ENCODE results near the gene GAL3ST2.
"Not testable (repeated sequence)": the region's sequence is repeated elsewhere in the genome, so short reads cannot be mapped to it uniquely, and the experiment has no call there.

The GAL3ST2 gene

DNA sequence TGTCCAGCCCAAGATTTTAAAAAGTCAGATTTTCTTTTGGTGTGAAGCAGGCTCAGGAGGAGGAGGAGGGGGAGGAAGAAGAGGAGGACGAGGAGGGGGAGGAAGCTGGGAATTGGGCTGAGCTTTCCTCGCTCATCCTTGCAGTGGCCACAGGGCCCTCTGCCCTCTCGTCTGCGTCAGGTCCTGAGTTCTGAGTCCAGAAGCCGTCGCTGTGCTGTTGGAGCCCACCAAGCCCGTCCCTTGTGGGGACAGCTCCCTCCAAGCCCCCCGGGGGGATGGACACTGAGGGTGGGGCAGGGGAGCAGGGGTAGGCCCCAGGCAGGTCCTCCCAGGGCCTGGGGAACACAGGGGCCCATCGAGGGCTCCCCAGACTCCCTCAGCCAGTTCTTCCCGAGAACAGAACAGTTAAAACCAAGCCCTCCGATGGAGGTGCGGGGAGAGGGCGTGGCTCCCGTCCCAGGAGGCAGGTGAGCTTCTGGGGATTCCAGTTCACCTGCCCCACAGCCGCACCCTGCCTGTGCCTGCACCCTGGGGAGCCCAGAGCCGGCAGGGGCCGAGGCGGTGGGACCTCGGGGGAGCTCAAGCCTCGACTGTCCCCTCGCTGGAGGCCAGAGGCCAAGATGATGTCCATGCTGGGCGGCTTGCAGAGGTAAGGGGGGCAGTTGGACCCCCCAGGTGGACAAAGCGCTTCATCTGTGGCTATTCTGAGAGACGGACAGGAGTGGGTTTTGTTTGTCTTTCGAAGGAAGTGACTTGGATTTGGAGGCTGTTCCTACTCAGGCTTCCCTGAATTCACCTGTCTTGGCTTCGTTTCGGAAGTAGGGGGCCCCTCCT is at the start of gene GAL3ST2:
GAL3ST2 (plus strand) TSS at position 487 of the 834 bp plus-strand sequence; CDS start at position 621, 134 bp downstream.
- no peak for DNase-seq (ENCODE audit: low spot score)

DNA sequence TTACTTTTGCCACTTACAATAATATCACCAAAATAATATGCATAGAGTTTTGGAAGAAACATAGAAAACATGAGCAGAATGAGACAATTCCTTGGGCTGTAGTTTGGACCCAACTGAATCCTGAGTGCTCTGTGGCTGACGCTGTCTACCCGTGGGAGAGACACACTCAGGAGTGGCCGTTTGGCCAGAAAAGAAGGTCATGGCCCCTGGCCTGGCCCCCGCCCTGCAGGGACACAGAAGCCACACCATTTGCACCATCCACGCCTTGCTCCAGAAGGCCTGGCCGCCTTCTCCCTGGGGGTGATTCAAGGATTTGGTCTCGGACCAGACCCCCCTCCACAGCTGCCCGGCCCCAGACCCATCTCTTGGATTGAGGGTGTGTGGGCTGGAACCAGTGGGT is 48.6 kb upstream of the GAL3ST2 start:
- no peak for DNase-seq (ENCODE audit: low spot score)

DNA sequence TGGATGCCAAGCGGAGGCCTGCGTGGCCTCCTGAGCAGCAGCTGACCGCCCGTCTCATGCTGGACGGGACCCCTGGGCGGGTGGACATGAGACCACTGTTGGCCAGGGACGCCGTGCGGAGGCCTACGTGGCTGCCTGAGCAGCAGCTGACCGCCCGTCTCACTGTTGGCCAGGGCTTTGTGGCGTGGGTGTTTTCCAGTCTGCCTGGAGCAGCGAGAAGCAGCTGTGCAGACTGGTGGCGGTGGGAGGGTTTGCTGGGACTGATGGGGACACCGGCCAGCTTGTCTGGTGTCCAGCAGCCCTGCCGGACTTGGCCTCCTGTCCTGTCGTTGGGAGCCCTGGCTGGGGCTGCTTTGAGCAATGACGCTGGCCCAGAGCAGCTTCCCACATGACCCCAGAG is 48.0 kb upstream of the GAL3ST2 start:
- DNase-seq (ENCODE audit: low spot score), result no peak

DNA sequence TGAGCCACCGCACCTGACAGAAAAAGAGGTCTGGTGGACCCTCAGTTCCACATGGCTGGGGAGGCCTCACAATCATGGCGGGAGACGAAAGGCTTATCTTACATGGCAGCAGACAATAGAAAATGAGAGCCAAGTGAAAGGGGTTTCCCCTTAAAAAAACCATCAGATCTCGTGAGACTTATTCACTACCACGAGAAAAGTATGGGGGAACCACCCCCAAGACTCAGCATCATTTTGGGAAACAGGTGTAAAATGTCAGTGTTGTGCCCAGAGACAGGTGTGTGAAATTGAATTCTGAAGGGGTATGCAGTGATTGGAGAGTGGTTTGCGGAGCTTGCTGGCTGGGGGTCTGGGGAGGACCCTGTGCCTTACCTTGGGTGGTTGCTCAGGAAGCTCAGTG is 46.8 kb upstream of the GAL3ST2 start:
- no peak for DNase-seq (ENCODE audit: low spot score)

DNA sequence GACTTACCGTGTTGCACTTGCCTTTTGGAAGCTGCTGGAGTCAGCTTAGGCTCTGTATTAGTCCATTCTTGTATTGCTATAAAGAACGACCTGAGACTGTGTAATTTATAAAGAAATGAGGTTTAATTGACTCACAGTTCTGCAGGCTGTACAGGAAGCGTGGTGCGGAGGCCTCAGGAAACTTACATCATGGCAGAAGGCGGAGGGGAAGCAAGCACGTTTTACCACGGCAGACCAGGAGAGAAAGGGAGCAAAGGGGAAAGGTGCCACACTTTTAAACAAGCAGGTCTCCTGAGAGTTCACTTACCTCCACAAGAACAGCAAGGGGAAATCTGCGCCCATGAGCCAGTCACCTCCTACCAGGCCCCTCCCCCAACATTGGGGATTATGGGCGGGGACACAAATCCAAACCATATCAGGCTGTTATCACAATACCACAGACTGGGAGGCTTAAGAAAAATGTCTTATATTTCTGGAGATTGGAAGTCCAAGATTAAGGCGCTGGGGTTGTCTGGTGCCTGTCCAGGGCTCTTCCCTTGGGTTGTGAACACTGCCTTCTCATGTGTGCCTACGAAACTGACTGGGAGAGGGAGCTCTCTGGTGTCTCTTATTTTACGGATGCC is 45.8 kb upstream of the GAL3ST2 start:
- no peak for DNase-seq (ENCODE audit: low spot score)

DNA sequence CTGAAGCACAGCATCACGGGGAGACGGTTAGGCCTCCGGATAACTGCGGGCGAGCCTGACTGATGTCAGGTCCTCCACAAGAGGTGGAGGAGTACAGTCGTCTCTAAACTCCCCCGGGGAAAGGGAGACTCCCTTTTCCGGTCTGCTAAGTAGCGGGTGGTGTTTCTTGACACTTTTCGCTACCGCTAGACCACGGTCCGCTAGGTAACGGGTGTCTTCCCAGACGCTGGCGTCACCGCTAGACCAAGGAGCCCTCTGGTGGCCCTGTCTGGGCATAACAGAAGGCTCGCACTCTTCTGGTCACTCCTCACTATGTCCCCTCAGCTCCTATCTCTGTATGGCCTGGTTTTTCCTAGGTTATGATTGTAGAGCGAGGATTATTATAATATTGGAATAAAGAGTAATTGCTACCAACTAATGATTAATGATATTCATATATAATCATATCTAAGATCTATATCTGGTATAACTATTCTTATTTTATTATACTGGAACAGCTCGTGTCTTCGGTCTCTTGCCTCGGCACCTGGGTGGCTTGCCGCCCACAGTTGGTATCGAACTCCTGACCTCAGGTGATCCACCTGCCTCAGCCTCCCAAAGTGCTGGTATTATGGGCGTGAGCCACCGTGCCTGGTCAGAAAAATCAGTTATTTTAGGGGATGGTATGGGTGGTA is 44.0 kb upstream of the GAL3ST2 start:
- DNase-seq (ENCODE audit: low spot score), result peak; percentile 73

DNA sequence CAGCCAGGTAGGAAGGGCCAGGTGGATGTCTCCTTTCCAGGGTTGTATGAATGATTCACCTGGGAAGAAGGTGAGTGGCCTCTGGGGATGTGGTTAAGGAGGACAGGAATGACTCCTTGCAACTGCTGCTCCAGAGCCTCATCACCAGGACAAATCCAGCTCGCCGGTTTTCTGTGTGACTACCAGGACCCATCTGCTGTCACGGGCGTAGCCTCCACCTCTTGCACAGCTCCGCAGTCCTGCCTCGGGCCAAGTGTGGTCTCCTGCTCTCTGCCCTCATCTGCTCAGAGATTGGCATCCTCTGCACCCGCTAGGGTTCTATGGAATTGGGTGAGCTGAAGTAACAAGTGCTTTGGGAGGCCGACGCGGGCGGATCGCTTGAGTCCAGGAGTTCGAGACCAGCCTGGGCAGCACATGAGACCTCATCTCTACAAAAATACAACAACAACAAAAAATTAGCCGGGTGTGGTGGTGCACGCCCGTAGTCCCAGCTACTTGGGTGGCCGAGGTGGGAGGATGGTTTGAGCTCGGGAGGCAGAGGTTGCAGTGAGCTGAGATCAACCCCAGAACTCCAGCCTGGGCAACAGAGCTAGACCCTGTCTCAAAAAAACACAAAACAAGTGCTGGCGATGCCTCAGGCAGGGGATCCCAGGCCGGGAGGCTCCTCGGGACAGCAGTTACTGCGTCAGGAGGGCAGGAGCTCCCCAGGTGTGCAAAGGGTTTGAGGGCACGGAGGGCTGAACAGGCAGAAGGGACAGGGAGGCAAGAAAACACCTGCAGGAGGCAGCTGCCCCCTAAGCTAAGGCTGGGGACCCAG is 43.0 kb upstream of the GAL3ST2 start:
- no peak for DNase-seq (ENCODE audit: low spot score)

DNA sequence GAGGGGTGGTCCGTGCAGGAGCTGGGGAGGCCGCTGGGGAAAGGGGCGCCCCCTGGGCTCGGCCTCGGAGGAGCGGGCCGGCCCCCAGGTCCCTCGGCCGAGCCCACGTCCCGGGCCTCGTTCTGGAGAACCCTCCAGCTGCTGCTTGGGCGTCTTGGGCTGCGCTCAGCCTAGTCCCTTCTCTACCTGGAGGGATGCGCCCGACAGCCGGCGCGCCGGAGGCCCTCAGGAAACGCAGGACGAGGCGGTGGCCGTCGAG is 42.5 kb upstream of the GAL3ST2 start:
- DNase-seq (ENCODE audit: low spot score), result no peak

DNA sequence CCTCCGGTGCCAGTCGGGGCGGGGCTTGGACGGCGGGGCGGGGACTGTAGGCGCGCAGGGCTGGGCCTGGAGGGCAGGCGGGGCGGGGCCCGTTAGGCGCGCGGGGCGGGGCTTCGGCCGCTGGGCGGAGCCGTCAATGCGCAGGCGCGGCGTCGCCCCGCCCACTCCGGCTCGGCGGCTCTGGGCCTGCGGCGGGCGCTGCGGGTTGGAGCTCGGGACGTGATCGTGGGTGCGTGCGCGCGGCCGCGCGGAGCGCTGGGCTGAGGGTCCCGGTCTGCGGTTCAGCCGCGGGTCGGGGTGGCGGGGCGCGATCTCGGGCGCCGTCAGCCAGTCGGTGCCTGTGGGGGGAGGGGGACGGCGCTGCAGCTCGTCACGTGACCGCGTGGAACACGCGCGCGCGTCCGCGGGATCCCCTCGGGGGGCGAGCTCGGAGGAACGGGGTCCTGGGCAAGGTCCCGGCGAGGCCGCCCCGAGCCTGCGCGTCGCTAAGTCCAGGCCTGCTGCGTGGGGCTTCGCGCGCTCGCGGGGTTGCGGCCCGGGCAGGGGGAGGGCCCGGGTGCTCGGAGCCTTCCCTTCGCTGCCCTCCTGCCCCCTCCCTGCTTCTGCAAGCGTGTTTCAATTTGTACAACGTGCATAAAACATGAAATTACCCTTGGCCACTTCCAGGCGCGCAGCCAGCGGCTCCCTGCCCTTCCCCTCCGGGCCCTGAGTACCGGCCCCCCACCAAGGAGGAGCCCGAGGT is 42.0 kb upstream of the GAL3ST2 start, which contains the start of gene D2HGDH:
D2HGDH (plus strand) TSS at position 164 of the 742 bp plus-strand sequence. CDS start 595 bp downstream, outside the sequence.
- peak; percentile 83 for DNase-seq (ENCODE audit: low spot score)

DNA sequence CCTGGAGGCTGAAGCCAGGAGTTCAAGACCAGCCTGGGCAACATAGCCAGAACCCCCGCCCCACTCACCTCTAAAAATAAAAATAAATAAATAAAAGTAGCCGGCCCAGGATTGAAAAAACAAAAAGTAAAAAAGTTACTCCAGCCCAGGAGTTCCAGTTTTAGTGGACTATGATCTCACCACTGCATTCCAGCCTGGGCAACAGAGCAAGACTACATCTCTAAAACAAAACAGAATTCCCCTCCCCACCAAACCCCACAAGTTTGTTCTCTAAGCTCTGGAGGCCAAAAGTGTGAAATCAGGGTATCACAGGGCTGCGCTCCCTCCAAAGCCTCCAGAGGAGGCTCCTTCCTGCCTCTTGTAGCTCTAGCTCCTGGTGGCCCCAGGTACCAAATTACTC is 40.5 kb upstream of the GAL3ST2 start:
- no peak for DNase-seq (ENCODE audit: low spot score)

DNA sequence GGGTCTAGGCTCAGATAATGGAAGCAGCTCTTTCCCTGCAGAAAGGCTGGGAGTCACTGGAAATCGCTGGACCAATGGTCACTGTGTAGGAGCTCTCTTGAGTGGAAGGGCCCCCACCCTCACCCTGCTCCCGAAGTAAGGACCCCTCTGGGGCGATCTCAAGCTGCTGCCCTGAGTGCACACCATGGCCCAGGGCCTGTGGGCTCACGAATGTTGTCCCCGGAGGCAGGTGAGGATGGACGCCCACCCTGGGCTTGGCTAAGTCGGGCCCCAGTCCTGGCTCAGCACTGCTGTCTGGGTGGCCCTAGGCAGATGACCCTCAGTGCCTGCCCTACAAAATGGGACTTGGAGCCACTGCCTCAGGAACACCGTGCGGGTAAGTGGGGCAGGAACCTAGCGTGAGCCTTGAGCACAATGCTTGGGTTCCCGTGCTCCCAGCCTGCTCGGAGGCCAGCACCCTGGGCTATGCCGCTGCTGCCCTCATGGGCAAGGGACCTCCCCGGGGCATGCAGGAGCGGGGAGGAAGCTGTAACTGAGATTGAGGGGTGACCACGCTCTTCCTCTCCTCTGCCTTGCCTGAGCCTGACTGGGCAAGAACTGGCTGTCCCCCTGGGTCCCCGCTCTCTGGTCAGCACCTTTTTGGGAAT is 38.5 kb upstream of the GAL3ST2 start:
- no peak for DNase-seq (ENCODE audit: low spot score)

DNA sequence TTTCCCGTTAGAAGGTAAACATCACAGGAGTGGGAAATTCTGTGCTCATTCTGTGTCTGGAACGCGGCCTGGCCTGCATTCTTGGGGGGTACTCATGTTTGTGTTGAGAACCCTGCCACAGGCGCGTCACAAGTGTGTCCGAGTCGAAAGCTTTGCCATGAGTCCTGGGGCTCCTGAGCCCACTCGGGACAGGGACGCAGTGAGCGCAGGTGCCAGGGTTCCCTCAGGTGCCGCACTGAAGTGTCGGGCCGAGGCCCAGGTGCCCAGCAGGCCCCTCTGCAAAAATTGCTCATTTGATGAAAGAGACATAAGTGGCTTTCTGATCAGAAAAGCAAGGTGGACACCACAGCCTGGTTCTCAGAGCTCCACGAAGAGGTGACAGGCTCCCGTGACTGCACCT is 37.4 kb upstream of the GAL3ST2 start:
- no peak for DNase-seq (ENCODE audit: low spot score)

DNA sequence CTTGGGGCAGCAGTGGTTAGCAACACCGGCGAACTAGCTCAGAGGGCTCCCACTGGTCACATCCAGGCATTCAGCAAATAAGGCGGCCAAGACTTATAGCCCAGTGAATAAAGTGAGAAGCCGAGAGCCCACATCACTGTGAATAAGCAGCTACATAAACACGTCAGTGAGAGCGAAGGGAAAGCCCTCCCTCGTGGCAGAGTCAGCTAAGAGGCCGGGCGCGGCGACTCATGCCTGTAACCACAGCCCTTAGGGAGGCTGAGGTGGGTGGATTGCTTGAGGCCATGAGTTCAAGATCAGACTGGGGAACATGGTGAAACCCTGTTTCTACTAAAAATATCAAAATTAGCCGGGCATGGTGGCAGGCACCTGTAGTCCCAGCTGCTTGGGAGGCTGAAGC is 37.0 kb upstream of the GAL3ST2 start:
- DNase-seq (ENCODE audit: low spot score), result no peak

DNA sequence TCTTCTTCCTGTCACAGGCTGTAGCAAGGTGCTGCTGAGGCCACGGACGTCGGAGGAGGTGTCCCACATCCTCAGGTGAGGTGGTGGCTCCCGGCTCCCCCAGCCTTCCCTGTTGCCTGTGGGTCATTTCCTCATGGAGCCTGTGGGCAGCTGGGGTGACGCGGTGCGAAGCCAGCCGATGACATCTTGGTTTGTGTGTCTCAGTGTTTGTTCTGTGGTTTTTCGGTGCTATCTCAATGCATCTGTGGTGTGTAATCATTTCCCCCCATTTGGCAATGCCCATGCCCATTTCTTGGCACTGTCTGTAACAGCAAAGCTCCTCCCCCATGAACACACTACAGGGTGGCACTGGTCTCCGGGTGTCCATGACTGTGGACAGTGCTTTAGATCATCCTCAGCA is 35.6 kb upstream of the GAL3ST2 start:
- no peak for DNase-seq (ENCODE audit: low spot score)

DNA sequence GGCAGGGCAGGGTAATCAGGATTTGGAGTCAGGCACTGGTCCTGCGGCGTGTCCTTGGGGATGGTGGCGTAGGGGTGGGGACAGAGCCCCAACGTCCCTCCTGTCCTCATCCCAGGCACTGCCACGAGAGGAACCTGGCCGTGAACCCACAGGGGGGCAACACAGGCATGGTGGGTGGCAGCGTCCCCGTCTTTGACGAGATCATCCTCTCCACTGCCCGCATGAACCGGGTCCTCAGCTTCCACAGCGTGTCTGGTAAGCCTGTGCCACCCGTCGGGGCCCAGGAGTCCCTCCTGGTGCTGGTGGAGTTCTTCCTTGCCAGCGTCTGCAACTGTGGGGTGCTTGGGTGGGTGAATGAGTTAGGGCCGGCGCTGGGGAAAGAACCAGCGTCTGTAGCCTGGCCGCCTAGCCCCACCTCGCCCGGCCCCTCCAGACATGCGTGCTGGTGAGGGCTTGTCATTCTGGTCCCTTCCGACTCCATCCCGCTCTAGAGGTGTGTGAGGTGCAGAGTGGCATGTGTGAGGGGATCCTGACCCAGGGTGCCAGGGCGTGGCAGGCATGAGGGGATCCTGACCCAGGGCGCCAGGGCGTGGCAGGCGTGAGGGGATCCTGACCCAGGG is 34.2 kb upstream of the GAL3ST2 start:
- DNase-seq (ENCODE audit: low spot score), result no peak

DNA sequence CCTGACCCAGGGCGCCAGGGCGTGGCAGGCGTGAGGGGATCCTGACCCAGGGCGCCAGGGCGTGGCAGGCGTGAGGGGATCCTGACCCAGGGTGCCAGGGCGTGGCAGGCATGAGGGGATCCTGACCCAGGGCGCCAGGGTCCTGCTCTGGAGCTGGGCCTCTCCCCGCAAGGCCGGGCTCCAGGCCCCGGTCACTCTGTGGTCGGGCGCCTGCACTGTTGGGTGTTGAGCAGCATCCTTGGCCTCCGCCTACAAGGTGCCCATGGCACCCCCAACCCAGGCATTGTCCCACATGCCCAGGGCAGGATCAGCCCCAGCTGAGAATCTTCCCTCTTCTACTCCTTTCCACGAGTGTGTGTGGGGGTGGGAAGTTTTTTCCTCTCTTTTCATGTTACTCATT is 33.6 kb upstream of the GAL3ST2 start:
- DNase-seq (ENCODE audit: low spot score), result not testable (repeated sequence)

DNA sequence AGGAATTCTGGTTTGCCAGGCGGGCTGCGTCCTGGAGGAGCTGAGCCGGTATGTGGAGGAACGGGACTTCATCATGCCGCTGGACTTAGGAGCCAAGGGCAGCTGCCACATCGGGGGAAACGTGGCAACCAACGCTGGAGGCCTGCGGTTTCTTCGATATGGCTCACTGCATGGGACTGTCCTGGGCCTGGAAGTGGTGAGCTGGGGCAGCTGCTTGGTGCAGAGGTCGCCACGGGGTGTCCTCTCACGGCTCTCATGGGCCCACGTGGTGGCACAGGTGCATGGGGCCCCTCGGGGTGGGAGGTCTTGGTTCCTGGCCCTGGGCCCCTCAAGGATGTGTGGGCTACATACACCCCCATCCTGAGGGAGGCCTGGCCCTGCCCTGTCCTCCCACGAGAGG is 33.0 kb upstream of the GAL3ST2 start:
- DNase-seq (ENCODE audit: low spot score), result no peak

DNA sequence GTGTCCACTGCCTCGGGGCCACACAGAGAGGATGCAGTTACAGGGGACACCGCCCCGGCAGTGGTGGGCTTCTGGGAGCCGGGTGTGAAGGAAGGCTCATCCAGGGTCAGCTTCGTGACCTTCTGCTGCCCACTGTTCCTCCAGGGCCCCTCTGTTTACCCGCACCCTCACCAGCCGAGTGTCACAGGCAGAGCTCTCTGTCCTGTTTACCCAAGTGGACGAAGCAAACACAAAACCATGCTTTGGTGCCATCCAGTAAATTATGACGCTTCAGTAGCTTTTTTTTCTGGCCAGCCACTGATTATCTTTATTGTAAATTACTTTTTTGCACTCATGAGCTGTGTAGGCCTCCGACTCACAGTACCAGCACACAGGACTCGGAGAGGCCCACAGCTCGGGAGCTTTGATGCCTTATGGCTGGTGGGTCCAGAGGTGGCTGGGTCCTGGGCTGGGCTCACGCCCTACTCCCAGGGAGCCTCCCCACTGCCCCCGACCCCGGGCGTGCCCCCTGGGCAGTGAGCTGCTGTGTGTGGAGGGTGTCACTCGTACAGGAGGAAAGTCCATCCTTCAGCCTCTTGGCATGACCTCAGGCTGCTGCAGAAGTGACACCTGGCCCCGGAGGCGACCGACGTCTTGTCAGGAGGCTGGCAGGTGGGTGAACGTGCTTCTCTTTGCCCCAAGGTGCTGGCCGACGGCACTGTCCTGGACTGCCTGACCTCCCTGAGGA is 32.4 kb upstream of the GAL3ST2 start:
- DNase-seq (ENCODE audit: low spot score), result no peak

DNA sequence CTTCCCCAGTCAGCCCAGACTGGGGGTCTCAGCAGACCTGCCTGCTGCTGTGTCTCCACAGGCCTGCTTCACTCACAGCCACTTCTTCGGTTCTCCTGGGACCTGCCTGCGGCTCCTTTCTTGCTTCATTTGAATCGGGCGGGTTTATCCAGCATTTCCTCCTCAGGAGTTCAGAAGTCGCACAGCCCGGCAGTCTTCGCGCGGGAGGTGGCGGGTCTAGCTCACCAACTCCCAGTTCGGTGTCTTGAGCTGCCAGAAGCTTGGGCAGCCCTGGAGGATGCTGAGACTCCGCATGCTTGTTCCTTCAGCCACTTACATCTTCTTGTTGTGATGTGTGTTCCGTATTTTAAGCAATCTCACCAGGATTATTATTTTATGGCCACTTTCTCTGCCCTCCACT is 31.3 kb upstream of the GAL3ST2 start:
- DNase-seq (ENCODE audit: low spot score), result no peak

DNA sequence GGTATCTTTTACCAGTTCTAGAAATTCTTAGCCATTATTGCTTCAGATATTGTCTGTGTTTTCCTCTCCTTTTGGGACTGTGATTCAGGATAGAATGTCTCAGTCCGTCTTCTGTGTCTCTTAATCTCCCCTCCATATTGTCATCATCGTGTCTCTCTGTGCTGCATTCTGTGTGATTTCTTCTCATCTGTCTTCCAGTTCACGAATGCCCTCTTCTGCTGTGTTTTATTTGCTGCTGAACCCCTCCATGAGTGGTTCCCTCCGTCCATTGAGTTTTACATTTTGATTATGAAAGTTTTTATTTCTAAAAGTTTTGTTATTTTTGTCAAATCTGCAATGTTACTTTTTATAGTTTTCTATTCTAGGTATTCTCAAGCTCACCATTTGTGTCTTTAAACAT is 30.5 kb upstream of the GAL3ST2 start:
- no peak for DNase-seq (ENCODE audit: low spot score)

Data from cerebellar cortex (tissue), 1 donor.